ENCODE results near the gene STK24. TPM values are rescaled to one million over a fixed set of nuclear protein-coding genes. Genes with fewer than 3 reads are reported as not detected.
A peak's percentile ranks its signal among the peaks of the same experiment; 100 is the strongest.

The STK24 gene
- total RNA-seq, 2 experiments from 2014 or later: 146 to 173 TPM

DNA sequence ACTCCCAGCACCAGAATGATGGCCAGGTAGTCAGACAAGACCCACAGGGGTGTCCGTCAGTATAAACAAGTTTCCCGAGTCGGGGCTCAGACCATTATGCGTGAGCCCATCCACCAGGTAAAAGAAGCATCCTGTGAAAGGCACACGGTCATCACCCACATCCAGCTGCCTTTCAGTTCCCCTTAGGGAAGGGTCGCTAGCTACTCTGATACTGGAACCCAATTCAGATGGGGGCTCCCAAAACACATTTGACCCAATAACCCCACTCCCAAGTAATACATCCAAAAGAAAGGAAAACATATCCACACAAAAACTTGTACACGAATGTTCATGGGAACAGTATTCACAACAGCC is 66.8 kb downstream of the STK24 start:
- Mint-ChIP-seq H3K27ac (peak overlapping the region; percentile 93), H3K27me3 (no peaks in the 10 kb centered on the region), H3K4me1 (peaks cover 96% of the 10 kb centered on the region), H3K9me3 (ENCODE audit: low read depth) (no peaks in the 10 kb centered on the region), H3K36me3 (ENCODE audit: low read depth) (peaks cover 57% of the 10 kb centered on the region), H3K4me3 (peak overlapping the region; percentile 50)
- DNase-seq: no peak
- ChIA-PET POLR2A (interaction anchor here (1.0 to 2.2 kb wide), 4 partner anchors 18 to 67 kb away, joined by 4 to 8 read pairs (median 6); partner anchors contain the start of gene STK24), CTCF (interaction anchor here (2.3 kb wide), 1 partner anchor 18 kb away, joined by 9 read pairs; no protein-coding TSS in a partner anchor)
- intact Hi-C loops (cut with DNase I, micrococcal nuclease): loop anchor here in 1 of 2 experiments (10.0 kb wide), 1 partner anchor 715 kb away; no protein-coding TSS in a partner anchor
- ATAC-seq: no peak

DNA sequence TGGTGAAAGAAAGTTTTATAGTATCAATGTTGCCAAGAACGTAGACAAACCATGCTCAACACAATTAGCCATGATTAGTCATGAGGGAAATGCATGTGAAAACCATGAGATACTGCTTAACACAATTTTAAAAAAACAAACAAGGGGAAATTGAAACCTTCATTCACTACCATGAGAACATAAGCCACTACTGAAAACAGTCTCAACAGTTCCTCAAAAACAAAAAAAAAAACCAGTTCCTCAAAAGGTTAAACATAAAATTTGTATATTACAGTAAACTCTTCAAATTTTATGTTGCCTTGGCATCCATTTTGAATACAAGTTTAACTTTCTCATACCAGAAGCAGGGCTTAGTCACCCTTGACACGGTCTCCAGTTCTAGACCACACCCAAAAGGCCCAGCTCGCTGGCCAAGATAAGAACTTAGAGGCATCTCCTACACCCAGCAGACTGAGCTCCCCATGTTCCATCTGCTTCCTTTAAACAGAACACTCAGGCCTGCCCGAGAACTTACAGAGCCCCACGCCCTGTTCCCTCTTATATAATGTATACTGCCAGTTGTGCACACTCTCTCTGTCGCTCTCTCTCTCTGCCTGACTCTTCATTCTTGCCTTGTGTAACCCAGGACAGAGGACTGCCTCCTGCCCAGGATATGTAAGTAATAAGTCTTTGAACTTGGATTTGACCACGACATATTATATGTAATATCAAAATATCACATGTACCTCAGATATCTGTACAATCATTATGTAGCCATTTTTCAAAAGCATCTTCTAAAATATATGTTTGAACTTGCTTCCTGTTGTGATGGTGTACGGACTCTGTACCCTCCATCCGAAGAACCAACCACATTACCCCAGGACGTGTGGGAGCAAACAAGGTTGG is 67.4 kb downstream of the STK24 start:
- peak; percentile 79 for ATAC-seq
- CTCF ChIA-PET: interaction anchor here (1.2 to 2.3 kb wide), 2 partner anchors 19 to 28 kb away, joined by 4 to 9 read pairs; no protein-coding TSS in a partner anchor
- H3K27ac Mint-ChIP-seq: peak overlapping the region; percentile 93
- no peaks in the 10 kb centered on the region for H3K27me3 Mint-ChIP-seq
- H3K4me1 Mint-ChIP-seq: peaks cover 96% of the 10 kb centered on the region
- H3K36me3 Mint-ChIP-seq (ENCODE audit: low read depth): peaks cover 62% of the 10 kb centered on the region
- intact Hi-C loops (cut with DNase I, micrococcal nuclease): loop anchor here (1.0 to 10.0 kb wide), 3 partner anchors 33 to 715 kb away; no protein-coding TSS in a partner anchor
- peak overlapping the region; percentile 50 for H3K4me3 Mint-ChIP-seq
- no peaks in the 10 kb centered on the region for H3K9me3 Mint-ChIP-seq (ENCODE audit: low read depth)
- DNase-seq: peak; percentile 74
- POLR2A ChIA-PET: interaction anchor here (0.6 to 2.2 kb wide), 6 partner anchors 19 to 67 kb away, joined by 3 to 13 read pairs (median 6); partner anchors contain the start of gene STK24

GRCh38 chr13:98508685-98509084 is 68.2 kb downstream of the STK24 start:
- Mint-ChIP-seq H3K4me1 (peaks cover 96% of the 10 kb centered on the region), H3K27ac (peak overlapping the region; percentile 93), H3K9me3 (ENCODE audit: low read depth) (no peaks in the 10 kb centered on the region), H3K4me3 (no peak overlapping the region), H3K27me3 (no peaks in the 10 kb centered on the region), H3K36me3 (ENCODE audit: low read depth) (peaks cover 68% of the 10 kb centered on the region)
- ATAC-seq (no peak), DNase-seq (no peak)
- ChIA-PET CTCF (interaction anchor here (1.2 to 2.3 kb wide), 2 partner anchors 20 to 27 kb away, joined by 4 to 9 read pairs; no protein-coding TSS in a partner anchor), POLR2A (interaction anchor here (1.3 to 2.2 kb wide), 2 partner anchors 20 to 68 kb away, joined by 6 to 8 read pairs; partner anchors contain the start of gene STK24)
- intact Hi-C loops (cut with DNase I, micrococcal nuclease): loop anchor here (1.0 kb wide), 2 partner anchors 32 to 66 kb away; no protein-coding TSS in a partner anchor

DNA sequence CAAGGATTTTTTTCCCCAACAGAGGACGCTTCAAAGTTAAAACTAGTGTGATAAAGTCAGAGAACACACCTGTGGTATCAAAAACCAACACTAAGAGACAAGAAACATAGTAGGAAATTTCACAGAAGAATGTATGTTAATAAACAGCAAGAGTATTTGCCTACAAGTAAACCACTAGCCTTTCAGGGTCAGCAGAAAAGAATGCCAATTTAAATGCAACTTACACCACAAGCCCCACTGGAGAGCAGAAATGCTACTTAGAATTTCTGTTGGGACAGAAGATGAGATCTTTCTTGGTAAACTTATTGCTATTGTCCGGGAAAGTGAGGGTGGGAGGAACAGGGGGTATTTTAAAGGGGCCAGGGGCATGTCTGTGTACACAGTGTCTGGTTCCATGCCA is 68.6 kb downstream of the STK24 start:
- POLR2A ChIA-PET: no interaction called here
- peaks cover 72% of the 10 kb centered on the region for H3K36me3 Mint-ChIP-seq (ENCODE audit: low read depth)
- CTCF ChIA-PET: interaction anchor here (1.2 to 1.5 kb wide), 3 partner anchors 20 to 145 kb away, joined by 3 to 5 read pairs (median 4); no protein-coding TSS in a partner anchor
- no peak overlapping the region for H3K4me3 Mint-ChIP-seq
- H3K9me3 Mint-ChIP-seq (ENCODE audit: low read depth): no peaks in the 10 kb centered on the region
- peaks cover 96% of the 10 kb centered on the region for H3K4me1 Mint-ChIP-seq
- no peak for ATAC-seq
- peak overlapping the region; percentile 93 for H3K27ac Mint-ChIP-seq
- intact Hi-C loops (cut with DNase I, micrococcal nuclease): no loop called here
- H3K27me3 Mint-ChIP-seq: no peaks in the 10 kb centered on the region
- DNase-seq: no peak

GRCh38 chr13:98507282-98507797 is 69.6 kb downstream of the STK24 start:
- POLR2A ChIA-PET: interaction anchor here (1.0 kb wide), 1 partner anchor 21 kb away, joined by 3 read pairs; no protein-coding TSS in a partner anchor
- H3K36me3 Mint-ChIP-seq (ENCODE audit: low read depth): peaks cover 71% of the 10 kb centered on the region

DNA sequence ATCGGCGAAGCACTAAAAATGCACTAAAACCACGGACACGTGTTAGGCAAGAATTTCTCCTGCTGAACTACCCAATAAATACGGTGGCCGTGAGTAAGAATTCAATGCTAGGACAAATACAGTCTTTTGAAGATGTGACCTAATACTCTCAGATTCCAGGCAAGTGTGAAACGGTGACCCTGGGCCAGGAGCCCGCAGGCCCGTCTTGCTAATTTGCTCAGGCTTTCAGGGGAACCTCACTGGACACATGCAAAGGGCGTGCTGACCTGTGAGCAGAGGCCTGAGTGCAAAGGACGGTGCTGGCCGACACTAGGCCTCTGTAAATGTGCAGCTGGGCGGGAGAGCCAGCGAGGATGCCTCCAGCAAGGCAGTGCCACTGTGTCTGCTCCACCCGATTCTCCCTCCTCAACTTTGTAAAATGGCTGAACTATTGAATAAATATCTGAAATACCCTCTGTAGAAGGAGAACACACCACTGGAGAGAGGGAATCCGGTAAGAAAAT is 70.1 kb downstream of the STK24 start:
- ChIA-PET POLR2A (interaction anchor here (1.0 kb wide), 1 partner anchor 22 kb away, joined by 3 read pairs; no protein-coding TSS in a partner anchor), CTCF (interaction anchor here (0.5 to 1.5 kb wide), 6 partner anchors 22 to 1999 kb away, joined by 3 to 8 read pairs (median 4); no protein-coding TSS in a partner anchor)
- intact Hi-C loops (cut with DNase I, micrococcal nuclease): no loop called here
- DNase-seq (no peak), ATAC-seq (no peak)
- Mint-ChIP-seq H3K4me1 (peaks cover 93% of the 10 kb centered on the region), H3K27me3 (no peaks in the 10 kb centered on the region), H3K4me3 (no peak overlapping the region), H3K9me3 (ENCODE audit: low read depth) (no peaks in the 10 kb centered on the region), H3K27ac (peak overlapping the region; percentile 44), H3K36me3 (ENCODE audit: low read depth) (peaks cover 66% of the 10 kb centered on the region)

More at GRCh38 chr13:98507282-98507797, 69.6 kb downstream of the STK24 start:
- intact Hi-C loops (cut with DNase I, micrococcal nuclease): no loop called here
- no peak for DNase-seq
- Mint-ChIP-seq H3K27ac (peak overlapping the region; percentile 55), H3K27me3 (no peaks in the 10 kb centered on the region), H3K9me3 (ENCODE audit: low read depth) (no peaks in the 10 kb centered on the region), H3K4me3 (no peak overlapping the region), H3K4me1 (peaks cover 94% of the 10 kb centered on the region)
- ATAC-seq: no peak
- CTCF ChIA-PET: interaction anchor here (0.5 to 1.5 kb wide), 5 partner anchors 9 to 1998 kb away, joined by 3 to 5 read pairs (median 3); no protein-coding TSS in a partner anchor

DNA sequence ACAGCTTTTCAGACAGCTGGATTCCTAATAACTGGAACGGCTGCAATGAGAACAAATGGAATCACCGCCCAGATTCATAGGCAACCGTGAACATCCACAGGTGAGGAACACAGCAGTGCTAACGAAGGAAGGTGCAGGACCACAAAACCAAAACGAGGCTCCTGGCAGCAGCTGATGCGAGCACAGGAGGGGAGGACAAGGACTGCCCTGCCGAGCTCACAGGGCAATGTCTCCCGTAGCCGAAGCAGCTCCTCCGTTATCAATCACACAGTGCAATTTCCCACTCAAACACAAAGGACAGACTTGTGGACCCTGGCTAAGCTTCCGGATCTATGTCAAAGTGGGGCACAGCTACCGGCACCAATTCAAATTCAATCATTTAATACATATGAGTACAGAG is 70.6 kb downstream of the STK24 start:
- POLR2A ChIA-PET: no interaction called here
- Mint-ChIP-seq H3K4me3 (no peak overlapping the region), H3K36me3 (ENCODE audit: low read depth) (peaks cover 63% of the 10 kb centered on the region), H3K9me3 (ENCODE audit: low read depth) (no peaks in the 10 kb centered on the region), H3K27ac (peak overlapping the region; percentile 44), H3K4me1 (peaks cover 92% of the 10 kb centered on the region), H3K27me3 (no peaks in the 10 kb centered on the region)
- no peak for ATAC-seq
- CTCF ChIA-PET: interaction anchor here (0.9 to 1.4 kb wide), 5 partner anchors 18 to 167 kb away, joined by 3 to 8 read pairs (median 4); no protein-coding TSS in a partner anchor
- no peak for DNase-seq
- intact Hi-C loops (cut with DNase I, micrococcal nuclease): no loop called here

GRCh38 chr13:98505217-98505616 is 71.7 kb downstream of the STK24 start:
- peaks cover 91% of the 10 kb centered on the region for H3K4me1 Mint-ChIP-seq
- H3K9me3 Mint-ChIP-seq (ENCODE audit: low read depth): no peaks in the 10 kb centered on the region
- no peak for ATAC-seq
- H3K27me3 Mint-ChIP-seq: no peaks in the 10 kb centered on the region
- H3K36me3 Mint-ChIP-seq (ENCODE audit: low read depth): peaks cover 54% of the 10 kb centered on the region
- no peak overlapping the region for H3K4me3 Mint-ChIP-seq
- CTCF ChIA-PET: interaction anchor here (0.8 to 1.9 kb wide), 8 partner anchors 10 to 339 kb away, joined by 3 to 9 read pairs (median 4); no protein-coding TSS in a partner anchor
- no peak overlapping the region for H3K27ac Mint-ChIP-seq
- intact Hi-C loops (cut with DNase I, micrococcal nuclease): no loop called here
- DNase-seq: peak; percentile 33
- POLR2A ChIA-PET: interaction anchor here (1.0 to 1.8 kb wide), 3 partner anchors 20 to 52 kb away, joined by 3 to 4 read pairs (median 3); no protein-coding TSS in a partner anchor

DNA sequence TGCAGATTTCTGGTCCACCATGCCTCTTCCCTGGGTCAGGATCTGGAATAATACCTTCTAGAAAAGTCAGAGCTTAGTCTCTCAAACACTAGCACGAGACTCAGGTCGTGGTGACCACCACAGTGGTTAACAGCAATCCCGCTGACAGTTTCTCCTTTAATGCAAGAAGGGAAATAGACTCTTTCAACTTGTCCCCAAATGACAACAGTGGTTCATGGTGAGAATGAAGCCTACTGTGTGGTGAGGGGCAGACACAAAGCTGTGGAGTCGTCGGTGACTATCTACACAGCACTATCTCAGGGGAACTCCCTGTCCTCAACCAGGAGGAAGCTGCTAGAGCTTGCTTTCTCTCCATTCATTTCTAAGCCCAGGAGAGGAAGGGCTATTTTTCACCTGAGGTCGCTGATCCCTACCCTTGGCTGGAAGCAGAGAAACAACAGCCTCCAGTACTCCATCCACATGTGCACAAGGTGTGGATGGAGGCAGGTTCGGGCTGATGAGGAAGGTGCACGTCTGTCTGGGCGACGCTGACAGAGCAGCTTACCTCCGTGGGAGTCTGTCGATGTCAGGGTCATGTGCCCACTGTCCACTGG is 72.4 kb downstream of the STK24 start:
- DNase-seq: peak; percentile 60
- Mint-ChIP-seq H3K36me3 (ENCODE audit: low read depth) (peaks cover 52% of the 10 kb centered on the region), H3K4me1 (peaks cover 91% of the 10 kb centered on the region), H3K4me3 (no peak overlapping the region), H3K9me3 (ENCODE audit: low read depth) (no peaks in the 10 kb centered on the region), H3K27me3 (no peaks in the 10 kb centered on the region), H3K27ac (peak overlapping the region; percentile 20)
- ChIA-PET CTCF (interaction anchor here (0.6 to 1.9 kb wide), 12 partner anchors 11 to 883 kb away, joined by 3 to 9 read pairs (median 4); no protein-coding TSS in a partner anchor), POLR2A (interaction anchor here (0.5 to 1.8 kb wide), 4 partner anchors 20 to 542 kb away, joined by 3 to 11 read pairs (median 4); no protein-coding TSS in a partner anchor)
- ATAC-seq: peak; percentile 90
- intact Hi-C loops (cut with DNase I, micrococcal nuclease): no loop called here

DNA sequence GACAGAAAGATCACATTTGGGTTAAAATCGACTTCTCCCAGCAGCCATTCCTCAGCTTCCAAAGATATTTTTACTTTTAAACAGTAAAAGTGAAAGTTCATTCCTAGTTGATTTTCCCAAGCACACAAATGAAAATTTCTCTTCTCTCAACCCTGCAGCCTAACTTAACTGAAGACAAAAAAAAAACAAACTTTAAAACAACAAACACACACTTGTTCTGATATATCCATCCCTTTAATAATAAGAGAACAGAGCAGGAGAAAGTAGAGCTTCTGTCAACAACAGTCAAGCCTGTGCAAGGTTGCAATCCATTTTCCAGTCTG is 72.9 kb downstream of the STK24 start:
- peaks cover 51% of the 10 kb centered on the region for H3K36me3 Mint-ChIP-seq (ENCODE audit: low read depth)
- no peaks in the 10 kb centered on the region for H3K27me3 Mint-ChIP-seq
- no peaks in the 10 kb centered on the region for H3K9me3 Mint-ChIP-seq (ENCODE audit: low read depth)
- POLR2A ChIA-PET: interaction anchor here (1.4 to 1.8 kb wide), 2 partner anchors 28 to 53 kb away, joined by 3 to 4 read pairs; no protein-coding TSS in a partner anchor
- intact Hi-C loops (cut with DNase I, micrococcal nuclease): no loop called here
- DNase-seq: no peak
- peaks cover 88% of the 10 kb centered on the region for H3K4me1 Mint-ChIP-seq
- H3K27ac Mint-ChIP-seq: peak overlapping the region; percentile 34
- peak; percentile 9 for ATAC-seq
- CTCF ChIA-PET: interaction anchor here (0.6 to 1.9 kb wide), 8 partner anchors 11 to 884 kb away, joined by 3 to 9 read pairs (median 4); no protein-coding TSS in a partner anchor
- H3K4me3 Mint-ChIP-seq: no peak overlapping the region
